Measurements from ENCODE around the gene DHX35. TPM values are rescaled to one million over a fixed set of nuclear protein-coding genes. Genes with fewer than 3 reads are reported as not detected.

The DHX35 gene
- total RNA-seq, 1 experiment from 2014 or later: 11.2 TPM

GRCh38 chr20:38920851-38921250 is 41.3 kb upstream of the DHX35 start:
- Histone ChIP-seq H4K20me1 (ENCODE audit: insufficient read depth) (no peaks in the 10 kb centered on the region), H3K9ac (ENCODE audit: low read length) (no peak overlapping the region), H3K27ac (ENCODE audit: low read depth, low read length) (no peak overlapping the region), H3K4me2 (ENCODE audit: low read length) (no peak overlapping the region), H3K9me2 (ENCODE audit: insufficient read depth) (no peaks in the 10 kb centered on the region), H3K9me3 (ENCODE audit: control insufficient read depth in 1 of 2, insufficient read depth in 1 of 2, low read depth in 1 of 2, low read length in 2 of 2) (no peaks in the 10 kb centered on the region), H3K36me3 (ENCODE audit: control insufficient read depth in 1 of 2, insufficient read depth in 2 of 2, low read length in 2 of 2) (no peaks in the 10 kb centered on the region), H3K4me3 (replicated peaks in 1 of 2; ENCODE audit: low read depth in 1 of 2, low read length in 2 of 2) (no peak overlapping the region), H3K27me3 (ENCODE audit: insufficient read depth, low read length) (peaks cover 26% of the 10 kb centered on the region; the same call in 1 of the 2 replicates), H3K79me2 (ENCODE audit: insufficient read depth, low read length) (no peaks in the 10 kb centered on the region), H3K4me1 (ENCODE audit: control insufficient read depth in 1 of 2, insufficient read depth in 2 of 2, low read length in 2 of 2) (peaks cover 0 to 5% of the 10 kb centered on the region in 2 experiments; a peak in 3 of 4 replicates), H2AFZ (ENCODE audit: low read depth, low read length, poor library complexity, severe bottlenecking) (no peak overlapping the region)
- TF ChIP-seq RAD21 (IDR thresholded peaks at IDR 0.05; ENCODE audit: low read depth) (no peak), CEBPB (IDR thresholded peaks at IDR 0.05; ENCODE audit: low read depth) (no peak), POLR2A (IDR thresholded peaks at IDR 0.05; ENCODE audit: borderline replicate concordance, extremely low read depth, insufficient read depth, insufficient read length) (no peak), CBX3 (IDR thresholded peaks at IDR 0.05; ENCODE audit: low read depth) (no peak), ZFX (IDR thresholded peaks at IDR 0.05) (no peak), YY1 (IDR thresholded peaks at IDR 0.05; ENCODE audit: extremely low read depth, insufficient replicate concordance, low read depth, low read length) (no peak)
- TF ChIP-seq, protein P1, sequence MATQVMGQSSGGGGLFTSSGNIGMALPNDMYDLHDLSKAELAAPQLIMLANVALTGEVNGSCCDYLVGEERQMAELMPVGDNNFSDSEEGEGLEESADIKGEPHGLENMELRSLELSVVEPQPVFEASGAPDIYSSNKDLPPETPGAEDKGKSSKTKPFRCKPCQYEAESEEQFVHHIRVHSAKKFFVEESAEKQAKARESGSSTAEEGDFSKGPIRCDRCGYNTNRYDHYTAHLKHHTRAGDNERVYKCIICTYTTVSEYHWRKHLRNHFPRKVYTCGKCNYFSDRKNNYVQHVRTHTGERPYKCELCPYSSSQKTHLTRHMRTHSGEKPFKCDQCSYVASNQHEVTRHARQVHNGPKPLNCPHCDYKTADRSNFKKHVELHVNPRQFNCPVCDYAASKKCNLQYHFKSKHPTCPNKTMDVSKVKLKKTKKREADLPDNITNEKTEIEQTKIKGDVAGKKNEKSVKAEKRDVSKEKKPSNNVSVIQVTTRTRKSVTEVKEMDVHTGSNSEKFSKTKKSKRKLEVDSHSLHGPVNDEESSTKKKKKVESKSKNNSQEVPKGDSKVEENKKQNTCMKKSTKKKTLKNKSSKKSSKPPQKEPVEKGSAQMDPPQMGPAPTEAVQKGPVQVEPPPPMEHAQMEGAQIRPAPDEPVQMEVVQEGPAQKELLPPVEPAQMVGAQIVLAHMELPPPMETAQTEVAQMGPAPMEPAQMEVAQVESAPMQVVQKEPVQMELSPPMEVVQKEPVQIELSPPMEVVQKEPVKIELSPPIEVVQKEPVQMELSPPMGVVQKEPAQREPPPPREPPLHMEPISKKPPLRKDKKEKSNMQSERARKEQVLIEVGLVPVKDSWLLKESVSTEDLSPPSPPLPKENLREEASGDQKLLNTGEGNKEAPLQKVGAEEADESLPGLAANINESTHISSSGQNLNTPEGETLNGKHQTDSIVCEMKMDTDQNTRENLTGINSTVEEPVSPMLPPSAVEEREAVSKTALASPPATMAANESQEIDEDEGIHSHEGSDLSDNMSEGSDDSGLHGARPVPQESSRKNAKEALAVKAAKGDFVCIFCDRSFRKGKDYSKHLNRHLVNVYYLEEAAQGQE (IDR thresholded peaks at IDR 0.05; ENCODE audit: low read depth): no peak
- intact Hi-C loops (cut with micrococcal nuclease): no loop called here
- DNase-seq (ENCODE audit: low read depth, low spot score) (no peak), ATAC-seq (no peak)
- RAD21 ChIA-PET (ENCODE audit: low non-redundant PET in 1 of 2, low total read pairs in 2 of 2, uncharacterized antibody in 2 of 2, unreplicated experiment in 2 of 2): no interaction called here
- POLR2A ChIA-PET: no interaction called here
- CTCF ChIA-PET: no interaction called here
- no TSS peak for BruUV-seq (replicated peaks)

- Histone ChIP-seq H3K4me1 (ENCODE audit: control insufficient read depth in 1 of 2, insufficient read depth in 2 of 2, low read length in 2 of 2) (peaks cover 8 to 26% of the 10 kb centered on the region in 2 experiments), H3K4me2 (ENCODE audit: low read length) (no peak overlapping the region), H3K27me3 (ENCODE audit: insufficient read depth, low read length) (peaks cover 20% of the 10 kb centered on the region; the same call in 1 of the 2 replicates), H3K9me2 (ENCODE audit: insufficient read depth) (no peaks in the 10 kb centered on the region), H3K36me3 (ENCODE audit: control insufficient read depth in 1 of 2, insufficient read depth in 2 of 2, low read length in 2 of 2) (no peaks in the 10 kb centered on the region; a peak in 1 of 4 replicates), H4K20me1 (ENCODE audit: insufficient read depth) (no peaks in the 10 kb centered on the region), H3K9me3 (ENCODE audit: control insufficient read depth in 1 of 2, insufficient read depth in 1 of 2, low read depth in 1 of 2, low read length in 2 of 2) (no peaks in the 10 kb centered on the region), H2AFZ (ENCODE audit: low read depth, low read length, poor library complexity, severe bottlenecking) (no peak overlapping the region), H3K4me3 (replicated peaks in 1 of 2; ENCODE audit: low read depth in 1 of 2, low read length in 2 of 2) (no peak overlapping the region), H3K27ac (ENCODE audit: low read depth, low read length) (no peak overlapping the region), H3K9ac (ENCODE audit: low read length) (no peak overlapping the region), H3K79me2 (ENCODE audit: insufficient read depth, low read length) (peaks cover 35% of the 10 kb centered on the region)
- POLR2A ChIA-PET: no interaction called here
- DNase-seq (ENCODE audit: low read depth, low spot score) (no peak), ATAC-seq (no peak)
- intact Hi-C loops (cut with micrococcal nuclease): no loop called here
- RAD21 ChIA-PET (ENCODE audit: low non-redundant PET in 1 of 2, low total read pairs in 2 of 2, uncharacterized antibody in 2 of 2, unreplicated experiment in 2 of 2): no interaction called here
- TF ChIP-seq RAD21 (IDR thresholded peaks at IDR 0.05; ENCODE audit: low read depth): no peak
- TF ChIP-seq POLR2AphosphoS5 (IDR thresholded peaks at IDR 0.05; ENCODE audit: low read depth, low read length): no peak
- TF ChIP-seq EZH2phosphoT487 (IDR thresholded peaks at IDR 0.05; ENCODE audit: borderline replicate concordance): no peak
- no peak for TF ChIP-seq MAX (IDR thresholded peaks at IDR 0.05)
- no peak for TF ChIP-seq SIN3A (IDR thresholded peaks at IDR 0.05; ENCODE audit: low read depth)
- no TSS peak for BruUV-seq (replicated peaks)
- CTCF ChIA-PET: no interaction called here
Observed at GRCh38 chr20:38924718-38925117, 37.4 kb upstream of the DHX35 start.

All from HCT116 (cell line).